NOMO-1 treated with dmso at 0.1 percent for 144 hours (cell line): Measurements from ENCODE around the gene SPNS3.

Experiments used
- DNase-seq: peaks from one replicate; lab custom pipeline; 2025; ENCODE audit not compliant: unreplicated experiment; lab: John Stamatoyannopoulos, UW

The SPNS3 gene, protein sequence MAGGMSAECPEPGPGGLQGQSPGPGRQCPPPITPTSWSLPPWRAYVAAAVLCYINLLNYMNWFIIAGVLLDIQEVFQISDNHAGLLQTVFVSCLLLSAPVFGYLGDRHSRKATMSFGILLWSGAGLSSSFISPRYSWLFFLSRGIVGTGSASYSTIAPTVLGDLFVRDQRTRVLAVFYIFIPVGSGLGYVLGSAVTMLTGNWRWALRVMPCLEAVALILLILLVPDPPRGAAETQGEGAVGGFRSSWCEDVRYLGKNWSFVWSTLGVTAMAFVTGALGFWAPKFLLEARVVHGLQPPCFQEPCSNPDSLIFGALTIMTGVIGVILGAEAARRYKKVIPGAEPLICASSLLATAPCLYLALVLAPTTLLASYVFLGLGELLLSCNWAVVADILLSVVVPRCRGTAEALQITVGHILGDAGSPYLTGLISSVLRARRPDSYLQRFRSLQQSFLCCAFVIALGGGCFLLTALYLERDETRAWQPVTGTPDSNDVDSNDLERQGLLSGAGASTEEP

DNA sequence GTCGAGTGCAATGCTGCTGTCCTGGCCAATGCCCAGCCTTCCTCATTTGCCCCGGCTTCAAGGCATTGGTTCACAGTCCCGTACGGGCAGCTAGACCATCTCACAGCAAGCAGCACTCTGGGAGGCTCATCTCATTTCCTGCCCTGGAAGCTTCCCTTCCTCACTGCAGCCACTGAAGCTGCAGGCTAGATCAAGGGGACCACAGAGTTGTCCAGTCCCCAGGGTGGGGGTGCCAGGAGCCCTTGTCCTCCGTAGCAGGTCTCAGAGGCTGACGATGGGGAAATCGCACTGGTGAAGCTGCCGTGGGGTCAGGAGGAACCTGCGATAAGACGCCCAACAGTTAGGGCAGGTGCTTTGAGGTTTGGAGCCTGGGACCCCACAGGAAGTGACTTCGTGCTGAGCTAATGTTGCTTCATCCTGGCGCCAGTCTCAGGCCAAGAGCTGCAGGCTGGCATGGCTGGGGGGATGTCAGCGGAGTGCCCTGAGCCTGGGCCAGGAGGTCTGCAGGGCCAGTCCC is at the start of gene SPNS3:
TSS of gene SPNS3 (plus strand) at position 426 of the 517 bp plus-strand sequence. CDS start at position 454, 28 bp downstream.
- peak; percentile 90 for DNase-seq

DNA sequence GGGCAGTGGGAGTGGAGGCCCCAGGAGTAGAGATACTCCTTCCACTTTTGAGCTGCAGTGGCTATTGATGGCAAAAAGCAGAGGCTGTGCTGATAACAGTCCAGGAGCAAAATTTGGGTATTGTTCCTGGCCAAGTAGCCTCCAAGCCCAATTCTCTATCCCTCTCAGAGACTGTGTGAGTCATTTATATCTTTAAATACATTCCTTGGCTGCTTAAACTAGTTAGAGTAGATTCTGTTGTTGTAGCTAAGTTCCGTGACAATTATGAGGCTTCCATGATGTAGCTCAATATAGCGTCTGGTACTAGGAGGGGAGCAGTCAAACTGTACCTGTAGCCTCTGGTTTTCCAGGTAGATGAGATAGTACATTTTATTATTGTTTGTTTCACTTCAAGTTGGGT is 47.3 kb upstream of the SPNS3 start:
- no peak for DNase-seq

DNA sequence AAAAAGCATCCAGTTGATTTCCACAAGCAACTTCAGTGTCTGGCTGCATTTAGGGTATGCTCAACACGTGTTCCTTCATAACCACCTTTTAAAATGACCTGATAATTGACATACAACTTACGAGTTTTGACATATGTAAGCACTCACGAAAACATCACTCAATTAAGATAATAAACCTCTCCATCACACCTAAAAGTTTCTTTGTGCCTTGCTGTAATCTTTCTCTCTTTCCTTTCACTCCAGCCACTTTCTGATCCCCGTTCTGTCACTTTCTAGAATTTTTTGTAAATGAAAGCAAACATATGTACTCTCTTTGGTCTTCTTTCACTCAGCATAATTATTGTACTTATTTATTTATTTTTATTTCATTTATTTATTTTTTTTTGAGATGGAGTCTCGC is 46.6 kb upstream of the SPNS3 start:
- DNase-seq = no peak

DNA sequence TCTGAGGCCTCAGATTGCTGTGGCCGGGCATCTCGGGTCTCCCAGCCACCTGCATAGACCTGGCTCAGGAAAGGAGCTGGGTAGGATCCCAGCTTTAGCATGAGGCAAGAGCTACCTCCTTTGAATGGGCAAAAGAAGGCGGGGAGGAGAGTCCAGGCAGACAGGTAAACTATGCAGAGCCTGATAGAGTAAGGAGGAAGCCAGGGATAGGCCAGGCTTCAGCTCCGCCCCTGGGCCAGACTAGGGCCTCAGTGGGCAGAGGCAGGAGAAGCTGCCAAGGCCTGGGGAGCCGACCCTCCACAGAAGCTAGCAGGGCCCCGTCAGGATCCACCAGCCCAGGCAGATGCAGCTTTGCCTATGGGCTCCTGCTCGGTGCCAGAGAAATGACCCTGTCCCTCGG is 44.7 kb upstream of the SPNS3 start:
- DNase-seq = no peak

DNA sequence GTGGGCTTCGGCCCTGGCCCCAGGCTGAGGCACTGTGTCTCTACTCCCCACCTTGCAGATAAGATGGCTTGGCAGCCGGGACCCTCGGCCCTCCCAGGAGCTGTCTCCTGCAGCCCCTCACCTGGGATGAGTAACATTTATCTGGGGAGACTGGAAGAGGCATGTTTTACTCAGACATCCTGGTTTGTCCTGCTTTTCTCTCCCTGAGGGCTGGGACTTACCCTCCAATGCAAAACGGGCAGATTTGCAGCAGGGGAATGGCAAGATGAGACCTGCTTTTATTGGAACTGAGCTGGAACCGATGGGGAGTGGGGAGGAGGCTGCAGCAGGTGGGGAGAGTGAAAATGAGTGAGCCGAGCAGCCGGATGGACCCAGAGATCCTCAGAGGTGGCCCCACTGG is 39.9 kb upstream of the SPNS3 start:
- no peak for DNase-seq

DNA sequence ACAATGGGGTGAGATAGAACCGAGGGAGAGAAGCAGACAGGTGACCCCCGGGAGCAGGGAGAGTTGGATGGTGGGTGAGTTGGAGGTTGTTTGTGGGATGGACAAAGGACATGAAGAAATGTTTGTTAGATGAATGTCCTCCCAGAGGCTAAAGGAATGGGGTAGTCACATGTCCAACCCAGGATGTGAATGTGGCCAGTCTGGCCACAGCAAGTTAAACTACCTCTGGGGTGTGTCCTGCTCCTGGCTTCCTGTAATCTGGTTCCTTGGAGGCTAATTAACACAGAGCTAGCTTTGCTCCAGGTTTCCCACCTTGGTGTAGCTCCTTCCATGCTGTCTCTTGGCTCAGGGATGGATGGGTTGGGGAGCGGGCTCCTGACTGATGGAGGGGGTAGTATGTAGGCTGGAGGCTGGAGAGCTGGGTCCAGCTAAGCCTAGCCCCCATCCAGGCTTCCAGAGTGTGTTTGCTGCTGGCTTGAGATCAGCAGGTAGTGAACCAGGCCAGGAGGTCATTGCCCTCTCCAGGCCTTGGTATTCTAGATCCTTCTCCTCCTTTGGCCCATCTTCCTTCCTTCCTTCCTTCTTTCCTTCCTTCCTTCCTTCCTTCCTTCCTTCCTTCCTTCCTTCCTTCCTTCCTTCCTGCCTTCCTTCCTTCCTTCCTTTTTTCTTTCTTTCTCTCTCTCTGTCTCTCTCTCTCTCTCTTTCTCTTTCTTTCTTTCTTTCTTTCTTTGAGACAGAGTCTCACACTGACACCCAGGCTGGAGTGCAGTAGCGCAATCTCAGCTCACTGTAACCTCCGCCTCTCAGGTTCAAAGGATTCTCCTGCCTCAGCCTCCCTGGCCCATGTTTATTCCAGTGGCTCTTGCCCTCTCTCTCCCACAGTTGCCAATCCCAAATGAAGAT is 39.3 kb upstream of the SPNS3 start:
- DNase-seq = no peak

DNA sequence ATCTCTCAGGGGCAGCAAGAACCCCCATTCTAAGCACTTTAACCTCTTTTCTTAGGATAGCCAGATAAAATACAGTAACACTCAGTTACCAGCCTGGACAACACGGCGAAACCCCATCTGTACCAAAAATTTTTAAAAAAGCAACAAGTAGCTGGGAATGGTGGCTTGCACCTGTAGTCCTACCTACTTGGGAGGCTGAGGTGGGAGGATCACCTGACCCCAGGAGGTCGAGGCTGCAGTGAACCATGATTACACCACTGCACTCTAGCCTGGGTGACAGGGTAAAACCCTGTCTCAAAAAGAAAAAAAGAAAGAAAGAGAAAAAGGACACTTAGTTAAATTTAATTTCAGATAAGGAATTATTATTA is 38.6 kb upstream of the SPNS3 start:
- DNase-seq = no peak

DNA sequence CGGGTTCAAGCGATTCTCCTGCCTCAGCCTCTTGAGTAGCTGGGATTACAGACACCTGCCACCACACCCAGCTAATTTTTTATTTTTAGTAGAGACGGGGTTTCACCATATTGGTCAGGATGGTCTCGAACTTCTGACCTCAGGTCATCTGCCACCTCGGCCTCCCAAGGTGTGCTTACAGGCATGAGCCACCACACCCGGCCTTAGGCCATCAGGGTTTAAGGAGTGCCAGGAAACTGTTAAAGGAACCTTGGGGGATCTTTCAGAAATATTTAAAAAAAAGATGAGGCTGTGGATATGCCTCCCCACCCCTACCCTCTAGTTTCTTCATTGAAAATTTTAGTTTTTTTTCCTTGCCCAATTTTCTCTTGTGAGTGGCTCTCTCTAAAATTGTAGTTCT is 35.9 kb upstream of the SPNS3 start:
- no peak for DNase-seq

DNA sequence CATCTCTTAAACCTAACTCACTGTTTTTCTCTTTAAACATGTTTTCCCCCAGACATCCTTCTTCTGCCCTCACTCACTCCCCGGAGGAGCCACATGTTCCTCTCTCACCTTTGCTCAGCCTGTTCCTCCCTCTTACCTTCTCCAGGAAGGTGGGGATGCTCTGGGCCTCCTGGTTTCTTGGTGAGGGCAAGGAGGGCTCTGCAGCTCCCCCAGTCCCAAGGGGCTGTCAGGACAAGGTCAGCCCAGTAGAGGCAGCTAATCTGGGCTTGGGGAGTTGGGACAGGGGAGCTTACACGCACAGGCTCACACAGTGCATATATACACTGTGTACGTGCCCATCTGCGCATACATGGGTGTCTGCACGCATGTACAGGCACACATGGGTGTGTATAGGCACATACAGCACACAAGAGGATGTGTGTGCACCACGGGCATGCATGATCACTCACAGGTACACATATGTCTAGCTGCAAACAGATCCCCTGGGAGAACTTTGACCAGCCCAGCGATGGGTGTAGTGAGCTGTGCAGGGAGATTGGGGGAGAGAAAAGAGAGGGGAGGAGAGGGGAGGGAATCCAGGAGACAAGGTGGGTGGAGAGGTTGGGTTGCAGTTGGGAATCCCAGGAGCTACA is 28.6 kb upstream of the SPNS3 start:
- no peak for DNase-seq

DNA sequence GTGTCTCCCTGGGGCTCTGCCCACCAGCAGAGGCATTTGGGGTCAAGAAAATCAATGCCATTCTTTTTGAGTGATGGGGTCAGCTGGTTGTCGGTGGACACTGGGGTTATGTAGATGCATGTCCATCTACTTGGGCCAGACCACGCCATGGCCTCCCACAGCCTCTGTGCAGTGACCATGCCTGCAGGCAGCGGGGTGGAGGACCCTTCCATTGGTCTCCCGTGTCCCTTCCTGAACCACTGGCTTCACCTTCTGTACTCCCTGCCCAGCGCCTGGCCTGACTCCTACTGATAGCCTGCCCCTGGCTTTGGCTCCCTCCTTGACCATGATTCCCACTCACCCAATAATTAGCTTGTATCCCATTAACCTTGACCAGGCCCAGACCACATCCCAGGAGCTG is 28.0 kb upstream of the SPNS3 start:
- DNase-seq = no peak

DNA sequence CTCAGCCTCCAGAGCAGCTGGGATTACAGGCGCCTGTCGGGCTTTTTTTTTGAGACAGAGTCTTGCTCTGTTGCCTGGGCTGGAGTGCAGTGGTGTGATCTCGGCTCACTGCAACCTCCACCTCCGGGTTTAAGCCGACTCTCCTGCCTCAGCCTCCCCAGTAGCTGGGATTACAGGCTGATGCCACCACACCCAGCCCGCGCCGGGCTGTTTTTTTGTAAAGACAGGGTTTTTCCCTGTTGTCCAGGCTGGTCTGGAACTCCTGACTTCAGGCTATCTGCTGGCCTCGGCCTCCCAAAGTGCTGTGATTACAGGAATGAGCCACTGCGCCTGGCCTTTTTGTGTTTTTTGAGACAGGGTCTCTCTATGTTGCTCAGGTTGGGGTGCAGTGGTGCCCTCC is 27.4 kb upstream of the SPNS3 start:
- no peak for DNase-seq

DNA sequence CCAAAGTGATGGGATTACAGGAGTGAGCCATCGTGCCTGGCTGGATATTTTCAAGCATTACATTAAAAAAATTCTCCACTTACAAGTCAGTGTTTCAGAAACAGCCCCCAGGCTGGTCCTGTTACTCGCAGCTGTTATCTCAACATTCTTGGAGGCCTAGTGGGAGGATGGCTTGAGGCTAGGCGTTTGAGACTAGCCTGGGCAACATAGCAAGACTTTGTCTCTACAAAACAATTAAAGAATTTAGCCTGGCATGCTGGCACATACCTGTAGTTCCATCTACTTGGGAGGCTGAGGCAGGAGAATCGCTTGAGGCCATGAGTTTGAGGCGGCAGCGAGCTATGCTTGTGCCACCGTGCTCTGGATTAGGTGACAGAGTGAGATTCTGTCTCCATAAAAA is 26.5 kb upstream of the SPNS3 start:
- no peak for DNase-seq

DNA sequence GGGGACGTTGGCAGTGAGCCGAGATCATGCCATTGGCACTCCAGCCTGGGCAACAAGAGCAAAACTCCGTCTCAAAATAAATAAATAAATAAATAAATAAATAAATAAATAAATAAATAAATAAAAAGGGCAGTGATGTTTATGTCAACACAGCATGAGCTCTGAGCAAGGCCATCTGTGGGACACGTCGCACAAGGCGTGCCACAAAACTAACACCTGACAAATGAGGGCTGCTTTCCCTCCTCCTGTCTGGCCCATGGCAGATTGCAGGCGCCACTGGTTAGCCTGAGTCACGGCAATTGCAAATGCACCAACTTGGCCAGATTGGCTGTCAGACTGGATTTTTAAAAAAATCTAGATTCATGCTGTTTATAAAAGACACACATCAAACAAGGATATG is 25.9 kb upstream of the SPNS3 start:
- no peak for DNase-seq

DNA sequence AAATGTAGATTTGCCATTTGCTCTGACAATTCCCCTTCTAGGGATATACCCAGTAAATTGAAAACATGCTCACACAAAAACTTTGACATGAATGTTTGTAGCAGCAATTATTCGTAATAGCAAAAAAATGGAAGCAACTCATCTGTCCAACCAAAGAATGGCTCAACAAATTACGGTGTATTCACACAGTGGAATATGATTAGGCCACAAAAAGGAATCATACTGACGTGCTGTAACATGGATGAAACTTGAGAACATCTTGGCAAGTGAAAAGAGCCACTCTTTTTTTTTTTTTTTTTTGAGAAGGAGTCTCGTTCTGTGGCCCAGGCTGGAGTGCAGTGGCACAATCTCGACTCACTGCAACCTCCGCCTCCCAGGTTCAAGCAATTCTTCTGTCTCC is 24.1 kb upstream of the SPNS3 start:
- DNase-seq = no peak

DNA sequence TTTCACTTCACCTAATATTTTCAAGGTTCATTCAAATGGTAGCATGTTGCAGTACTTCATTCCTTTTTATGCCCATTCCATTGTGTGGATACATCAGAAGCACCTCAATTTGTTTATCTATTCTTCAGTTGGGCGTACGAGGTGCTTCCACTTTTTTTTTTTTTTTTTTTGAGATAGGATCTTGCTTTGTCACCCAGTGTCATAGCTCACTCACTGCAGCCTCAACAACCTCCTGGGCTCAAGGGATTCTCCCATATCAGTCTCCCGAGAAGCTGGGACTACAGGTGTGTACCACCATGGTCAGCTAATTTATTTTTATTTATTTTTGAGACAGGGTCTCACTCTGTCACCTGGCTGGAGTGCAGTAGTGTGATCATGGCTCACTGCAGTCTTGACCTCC is 22.5 kb upstream of the SPNS3 start:
- DNase-seq = no peak

DNA sequence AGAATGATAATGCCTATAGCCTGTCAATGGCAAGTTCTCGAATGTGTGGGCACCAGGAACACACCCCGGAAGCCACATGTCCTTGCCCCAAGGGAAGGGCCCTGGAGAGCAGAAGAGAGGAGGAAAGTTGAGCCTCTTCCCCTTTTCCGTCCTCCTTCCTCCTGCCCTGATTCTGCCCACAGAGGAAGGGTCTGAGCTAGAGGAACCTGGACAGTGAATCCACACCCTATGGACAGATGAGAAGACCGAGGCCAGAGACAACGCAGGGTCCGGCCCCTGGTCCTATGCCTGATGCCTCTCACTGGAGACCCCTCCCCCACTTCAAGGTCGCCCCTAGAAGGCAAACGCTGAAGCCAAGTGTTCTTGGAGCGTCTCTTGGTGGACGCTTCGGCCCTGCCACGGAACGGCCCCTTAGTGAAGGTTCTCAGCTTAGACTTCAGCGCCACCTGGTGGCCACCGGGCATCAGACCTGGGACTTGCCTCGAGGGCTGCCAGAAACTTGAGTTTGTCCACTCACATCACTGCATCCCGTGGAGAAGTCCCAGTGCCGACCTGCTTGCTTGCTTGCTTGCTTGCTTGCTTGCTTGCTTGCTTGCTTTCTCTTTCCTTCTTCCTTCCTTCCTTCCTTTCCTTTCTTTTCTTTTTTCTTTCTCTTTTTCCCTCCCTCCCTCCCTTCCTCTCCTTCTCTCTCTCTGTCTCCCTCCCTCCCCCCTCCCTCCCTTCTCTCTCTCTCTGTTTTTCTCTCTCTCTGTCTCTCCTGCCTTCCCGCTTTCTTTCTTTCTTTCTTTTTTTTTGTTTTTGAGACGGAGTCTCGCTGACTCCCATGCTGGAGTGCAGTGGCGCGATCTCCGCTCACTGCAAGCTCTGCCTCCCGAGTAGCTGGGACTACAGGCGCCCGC is 20.6 kb upstream of the SPNS3 start:
- peak; percentile 75 for DNase-seq

DNA sequence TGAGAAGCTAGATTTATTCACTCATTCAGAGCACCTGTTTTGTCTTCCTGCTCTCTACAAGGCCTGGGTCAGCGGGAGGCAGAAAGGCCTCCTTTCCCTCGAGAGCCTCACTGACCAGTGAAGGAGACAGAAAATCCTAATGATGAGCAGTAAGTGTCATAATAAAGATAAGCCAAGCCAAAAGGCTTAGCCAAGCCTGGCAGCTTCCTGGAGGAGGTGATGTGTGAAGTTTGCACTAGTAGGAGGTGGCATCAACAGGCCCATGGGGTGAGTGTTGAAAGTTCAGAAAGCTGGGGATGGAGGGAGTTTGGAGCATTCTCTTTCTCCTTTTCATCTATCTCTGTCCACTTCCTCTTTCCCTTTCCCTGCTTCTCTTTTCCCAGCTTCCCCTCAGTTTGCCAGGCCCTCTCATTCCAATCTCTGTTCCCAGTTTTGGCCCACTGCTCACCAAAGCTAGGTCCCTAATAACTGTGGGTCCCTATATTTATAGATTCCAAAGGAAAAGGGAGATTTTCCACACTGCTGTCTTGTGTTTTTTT is 16.5 kb upstream of the SPNS3 start:
- no peak for DNase-seq

DNA sequence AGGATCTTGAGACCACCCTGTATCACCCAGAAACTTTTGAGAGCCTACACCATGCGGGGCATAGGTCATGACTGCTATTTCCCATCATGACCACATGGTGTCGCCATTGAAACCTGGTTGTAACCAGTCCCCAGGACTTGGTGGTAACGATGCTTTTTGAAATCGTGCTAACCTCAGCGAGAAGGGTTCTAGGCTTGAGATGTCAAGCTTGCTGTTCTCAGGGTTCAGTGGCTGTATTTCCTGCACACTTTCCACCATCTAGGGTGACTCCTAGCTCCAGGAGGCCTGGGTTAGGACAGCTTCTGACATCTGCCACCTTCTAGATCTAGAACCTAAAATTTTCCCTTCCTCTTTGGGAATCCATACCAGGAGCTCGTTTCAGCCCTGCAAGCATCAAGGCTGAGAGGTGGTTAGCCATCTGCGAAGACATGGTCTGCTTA is 13.0 kb upstream of the SPNS3 start:
- DNase-seq = peak; percentile 30

DNA sequence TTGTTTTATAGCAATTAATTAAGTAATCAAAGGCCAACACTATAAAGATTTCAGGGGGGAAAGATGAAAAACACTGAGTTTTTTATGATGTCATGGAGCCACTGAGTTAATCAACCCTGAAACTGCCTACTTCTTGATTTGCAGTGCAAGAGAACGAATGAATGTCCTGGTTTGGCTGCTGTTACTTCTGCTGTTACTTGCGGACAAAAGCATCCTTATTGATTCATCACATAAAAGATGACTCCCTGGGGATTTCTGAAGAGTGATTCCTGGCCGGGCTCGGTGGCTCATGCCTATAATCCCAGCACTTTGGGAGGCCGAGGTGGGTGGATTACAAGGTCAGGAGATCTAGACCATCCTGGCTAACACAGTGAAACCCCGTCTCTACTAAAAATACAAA is 10.9 kb upstream of the SPNS3 start:
- no peak for DNase-seq

DNA sequence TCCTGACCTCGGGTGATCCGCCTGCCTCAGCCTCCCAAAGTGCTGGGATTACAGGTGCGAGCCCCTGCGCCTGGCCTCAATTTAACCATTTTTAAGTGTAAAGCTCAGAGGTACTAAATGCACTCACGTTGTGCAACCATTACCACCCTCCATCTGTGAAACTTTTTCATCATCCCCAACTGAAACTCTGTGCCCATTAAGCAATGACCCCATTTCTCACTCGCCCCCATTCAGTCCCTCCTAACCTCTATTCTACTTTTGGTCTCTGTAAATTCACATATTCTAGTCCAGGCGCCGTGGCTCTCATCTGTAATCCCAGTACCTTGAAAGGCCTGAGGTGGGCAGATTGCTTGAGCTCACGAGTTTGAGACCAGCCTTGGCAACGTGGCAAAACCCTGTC is 8.3 kb upstream of the SPNS3 start:
- peak; percentile 33 for DNase-seq
